Natural killer cell (primary cell): Measurements from ENCODE around the gene ILRUN. TPM values are rescaled to one million over a fixed set of nuclear protein-coding genes. Genes with fewer than 3 reads are reported as not detected.

Source experiments
- ATAC-seq, 3 donors: fragments of 150-1000 bp in 2 of 3; fragments of 200-7000 bp in 1 of 3; cut with Tn5 transposase; 1 replicate in 1 of 3; 2 replicates in 2 of 3; pipeline ENCODE4 v1.10.0; 2021; ENCODE audit warnings: mild to moderate bottlenecking in 2 of 3, moderate library complexity in 2 of 3
- DNase-seq, 2 donors: peaks; one replicate each; pipeline versions ENCODE4 v3.0.0 to v3.0.0-alpha.2; 2013 to 2021; ENCODE audit warnings: mixed read lengths in 1 of 2
- H3K27ac ChIP-seq: one replicate; pipeline ENCODE4 v1.5.1; 2013; ENCODE audit warnings: mild to moderate bottlenecking, low read length
- H3K27me3 ChIP-seq: one replicate; pipeline ENCODE4 v1.6.1; 2013; ENCODE audit warnings: low read length; ENCODE audit not compliant: control insufficient read depth, insufficient read depth
- H3K36me3 ChIP-seq: one replicate; pipeline ENCODE4 v1.6.1; 2013; ENCODE audit warnings: low read length; ENCODE audit not compliant: control insufficient read depth, insufficient read depth
- H3K4me1 ChIP-seq: one replicate; pipeline ENCODE4 v1.6.1; 2013; ENCODE audit warnings: low read length; ENCODE audit not compliant: control insufficient read depth, insufficient read depth
- H3K4me3 ChIP-seq: one replicate; pipeline ENCODE4 v1.5.1; 2013; ENCODE audit warnings: low read length
- H3K9me3 ChIP-seq: one replicate; pipeline ENCODE4 v1.6.1; 2013; ENCODE audit warnings: low read length; ENCODE audit not compliant: control insufficient read depth, insufficient read depth
- H3K27ac Mint-ChIP-seq, 2 donors: one replicate each; pipeline ENCODE4 v1.8.0; 2022; ENCODE audit warnings: mild to moderate bottlenecking in 2 of 2, mixed read lengths in 2 of 2, moderate library complexity in 1 of 2
- H3K27me3 Mint-ChIP-seq, 2 donors: one replicate each; pipeline ENCODE4 v1.8.0; 2022; ENCODE audit warnings: low read depth in 2 of 2, mixed read lengths in 2 of 2
- H3K36me3 Mint-ChIP-seq: one replicate; pipeline ENCODE4 v1.8.0; 2022; ENCODE audit warnings: mixed read lengths
- H3K4me1 Mint-ChIP-seq, 2 donors: one replicate each; pipeline ENCODE4 v1.8.0; 2022; ENCODE audit warnings: mixed read lengths in 2 of 2
- H3K4me3 Mint-ChIP-seq: one replicate; pipeline ENCODE4 v1.8.0; 2022; ENCODE audit warnings: mild to moderate bottlenecking, moderate library complexity, mixed read lengths
- H3K9me3 Mint-ChIP-seq, 2 donors: one replicate each; pipeline ENCODE4 v1.8.0; 2022; ENCODE audit warnings: mixed read lengths in 2 of 2
- WGBS: methylation state at CpG from one replicate; pipeline ENCODE4 v1.1.7; 2013; ENCODE audit warnings: missing lambda C conversion rate; ENCODE audit not compliant: insufficient coverage; 5-methylcytosine and 5-hydroxymethylcytosine counted together
- intact Hi-C: fragments of 100-400 bp; cut with micrococcal nuclease; formaldehyde crosslinking; loops from one replicate; pipeline ENCODE4 v1.14.2; 2022
- total RNA-seq, 4 donors: library from RNA; stranded (reverse); fragments of 120-200 nt in 1 of 4; gene quantifications; one replicate each; pipeline versions ENCODE4 v1.2.3 to v1.2.4, GENCODE V29; 2013 to 2022
- TF ChIP-seq, protein P1 (sequence below): fragments of 200-600 bp; IDR thresholded peaks from one replicate; pipeline ENCODE4 v1.8.0; 2022; ENCODE audit warnings: antibody characterized with exemption

The ILRUN gene
- total RNA-seq, 3 donors from 2014 or later (not counting 1 experiment from before 2014, with no cell fraction given), result 91.2 to 101 (median 92.3) TPM

DNA sequence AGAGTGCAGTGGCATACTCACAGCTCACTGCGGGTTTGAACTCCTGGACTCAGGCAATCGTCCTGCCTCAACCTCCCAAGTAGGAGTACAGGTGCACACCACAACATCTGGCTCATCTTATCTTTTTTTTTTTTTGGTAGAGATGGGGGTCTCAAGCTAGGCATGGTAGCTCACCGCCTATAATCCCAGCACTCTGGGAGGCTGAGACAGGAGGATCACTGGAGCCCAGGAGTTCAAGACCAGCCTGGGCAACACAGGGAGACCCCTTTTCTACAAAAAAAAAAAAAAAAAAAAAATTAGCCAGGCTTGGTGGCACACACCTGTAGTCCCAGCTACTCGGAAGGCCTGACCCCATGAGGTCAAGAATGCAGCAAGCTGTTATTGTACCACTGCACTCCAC is 31.5 kb downstream of the ILRUN start:
- no peaks in the 10 kb centered on the region for H3K36me3 Mint-ChIP-seq
- intact Hi-C loops, result no loop called here
- H3K27ac ChIP-seq, result peak overlapping the region; percentile 48
- ATAC-seq, result no peak
- TF ChIP-seq, protein P1, sequence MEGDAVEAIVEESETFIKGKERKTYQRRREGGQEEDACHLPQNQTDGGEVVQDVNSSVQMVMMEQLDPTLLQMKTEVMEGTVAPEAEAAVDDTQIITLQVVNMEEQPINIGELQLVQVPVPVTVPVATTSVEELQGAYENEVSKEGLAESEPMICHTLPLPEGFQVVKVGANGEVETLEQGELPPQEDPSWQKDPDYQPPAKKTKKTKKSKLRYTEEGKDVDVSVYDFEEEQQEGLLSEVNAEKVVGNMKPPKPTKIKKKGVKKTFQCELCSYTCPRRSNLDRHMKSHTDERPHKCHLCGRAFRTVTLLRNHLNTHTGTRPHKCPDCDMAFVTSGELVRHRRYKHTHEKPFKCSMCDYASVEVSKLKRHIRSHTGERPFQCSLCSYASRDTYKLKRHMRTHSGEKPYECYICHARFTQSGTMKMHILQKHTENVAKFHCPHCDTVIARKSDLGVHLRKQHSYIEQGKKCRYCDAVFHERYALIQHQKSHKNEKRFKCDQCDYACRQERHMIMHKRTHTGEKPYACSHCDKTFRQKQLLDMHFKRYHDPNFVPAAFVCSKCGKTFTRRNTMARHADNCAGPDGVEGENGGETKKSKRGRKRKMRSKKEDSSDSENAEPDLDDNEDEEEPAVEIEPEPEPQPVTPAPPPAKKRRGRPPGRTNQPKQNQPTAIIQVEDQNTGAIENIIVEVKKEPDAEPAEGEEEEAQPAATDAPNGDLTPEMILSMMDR, result no peak
- 94% methylated on average over 3 of the region's 4 CpGs for WGBS
- peaks cover 32 to 47% of the 10 kb centered on the region in 2 donors for H3K4me1 Mint-ChIP-seq
- H3K9me3 Mint-ChIP-seq, result no peaks in the 10 kb centered on the region
- no peaks in the 10 kb centered on the region for H3K27me3 Mint-ChIP-seq
- H3K4me3 ChIP-seq, result no peak overlapping the region
- H3K27ac Mint-ChIP-seq, result peak overlapping the region; percentile 65 to 88
- H3K27me3 ChIP-seq, result no peaks in the 10 kb centered on the region
- H3K36me3 ChIP-seq, result no peaks in the 10 kb centered on the region
- no peak for DNase-seq
- H3K9me3 ChIP-seq, result no peaks in the 10 kb centered on the region
- H3K4me3 Mint-ChIP-seq, result no peak overlapping the region
- H3K4me1 ChIP-seq, result peaks cover 19% of the 10 kb centered on the region

DNA sequence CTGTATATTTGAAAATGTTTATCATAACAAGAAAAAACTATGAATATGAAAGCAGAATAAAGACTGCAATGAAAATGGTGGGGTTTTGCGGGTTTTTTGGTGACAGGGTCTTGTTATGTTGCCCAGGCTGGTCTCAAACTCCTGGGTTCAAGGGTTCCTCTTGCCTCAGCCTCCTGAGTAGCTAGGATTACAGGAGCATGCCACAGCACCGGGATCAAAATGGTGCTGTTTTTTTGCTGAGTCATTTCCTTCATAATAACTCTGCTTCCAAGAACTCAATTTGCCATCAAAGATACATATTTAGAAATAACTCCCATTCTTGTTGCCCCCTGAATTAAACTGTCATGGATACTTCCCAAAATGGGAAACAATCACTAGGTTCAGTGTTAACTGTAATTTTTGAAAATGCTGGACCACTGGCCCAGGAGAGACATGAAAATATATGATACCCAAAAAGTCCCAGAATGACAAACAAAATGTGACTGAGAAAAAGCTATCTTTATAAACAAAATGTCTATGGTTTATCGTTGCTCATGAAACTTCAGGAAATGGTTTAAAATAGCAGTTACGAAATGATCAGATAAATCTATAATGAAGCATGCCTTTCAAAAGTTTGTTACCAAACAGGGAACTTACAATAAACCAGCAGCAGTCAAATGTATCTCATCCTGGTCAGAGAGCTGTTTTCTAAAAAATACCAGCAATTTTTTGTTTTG is 32.2 kb downstream of the ILRUN start:
- H3K27me3 Mint-ChIP-seq, result no peaks in the 10 kb centered on the region
- DNase-seq, result no peak
- Histone ChIP-seq H3K4me3 (no peak overlapping the region), H3K27ac (peak overlapping the region; percentile 48), H3K36me3 (no peaks in the 10 kb centered on the region), H3K27me3 (no peaks in the 10 kb centered on the region), H3K9me3 (no peaks in the 10 kb centered on the region), H3K4me1 (peaks cover 19% of the 10 kb centered on the region)
- H3K27ac Mint-ChIP-seq, result peak overlapping the region; percentile 65 to 88
- H3K36me3 Mint-ChIP-seq, result no peaks in the 10 kb centered on the region
- ATAC-seq, result peak in 1 of 3 donors; percentile 40
- TF ChIP-seq, protein P1, result no peak
- WGBS, result 42% methylated on average over 3 of the region's 4 CpGs
- intact Hi-C loops, result no loop called here
- H3K4me3 Mint-ChIP-seq, result peak overlapping the region; percentile 62
- no peaks in the 10 kb centered on the region for H3K9me3 Mint-ChIP-seq
- H3K4me1 Mint-ChIP-seq, result peaks cover 32 to 47% of the 10 kb centered on the region in 2 donors

DNA sequence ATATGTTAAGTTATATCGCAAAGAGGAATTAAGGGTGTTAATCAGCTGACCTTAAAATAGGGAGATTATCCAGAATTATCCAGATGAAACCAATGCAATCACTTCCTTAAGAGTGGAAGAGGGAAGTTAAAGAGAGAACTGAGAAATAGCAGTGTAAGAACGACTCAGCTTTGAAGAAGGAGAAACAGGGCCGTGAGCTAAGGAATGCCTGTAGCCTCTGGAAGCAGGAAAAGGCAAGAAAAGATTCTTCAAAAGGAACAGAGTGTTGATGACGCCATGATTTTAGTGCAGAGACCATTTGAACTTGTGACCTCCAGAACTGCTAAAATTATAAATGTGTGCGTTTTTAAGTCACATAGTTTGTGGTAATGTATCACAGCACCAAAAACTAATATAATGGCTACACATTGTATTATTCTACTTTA is 32.7 kb downstream of the ILRUN start:
- intact Hi-C loops, result no loop called here
- Mint-ChIP-seq H3K4me3 (peak overlapping the region; percentile 35), H3K4me1 (peaks cover 37 to 47% of the 10 kb centered on the region in 2 donors), H3K27me3 (no peaks in the 10 kb centered on the region), H3K9me3 (no peaks in the 10 kb centered on the region), H3K36me3 (no peaks in the 10 kb centered on the region), H3K27ac (peak overlapping the region; percentile 65 to 88)
- Histone ChIP-seq H3K27me3 (no peaks in the 10 kb centered on the region), H3K9me3 (no peaks in the 10 kb centered on the region), H3K27ac (peak overlapping the region; percentile 48), H3K4me1 (peaks cover 19% of the 10 kb centered on the region), H3K4me3 (no peak overlapping the region), H3K36me3 (no peaks in the 10 kb centered on the region)
- WGBS, result 61% methylated on average over 3 of the region's 5 CpGs
- ATAC-seq, result peak in 1 of 3 donors; percentile 21
- DNase-seq, result no peak
- TF ChIP-seq, protein P1, result no peak
